Measurements from ENCODE around the gene NR2F6.

Gene NR2F6

DNA sequence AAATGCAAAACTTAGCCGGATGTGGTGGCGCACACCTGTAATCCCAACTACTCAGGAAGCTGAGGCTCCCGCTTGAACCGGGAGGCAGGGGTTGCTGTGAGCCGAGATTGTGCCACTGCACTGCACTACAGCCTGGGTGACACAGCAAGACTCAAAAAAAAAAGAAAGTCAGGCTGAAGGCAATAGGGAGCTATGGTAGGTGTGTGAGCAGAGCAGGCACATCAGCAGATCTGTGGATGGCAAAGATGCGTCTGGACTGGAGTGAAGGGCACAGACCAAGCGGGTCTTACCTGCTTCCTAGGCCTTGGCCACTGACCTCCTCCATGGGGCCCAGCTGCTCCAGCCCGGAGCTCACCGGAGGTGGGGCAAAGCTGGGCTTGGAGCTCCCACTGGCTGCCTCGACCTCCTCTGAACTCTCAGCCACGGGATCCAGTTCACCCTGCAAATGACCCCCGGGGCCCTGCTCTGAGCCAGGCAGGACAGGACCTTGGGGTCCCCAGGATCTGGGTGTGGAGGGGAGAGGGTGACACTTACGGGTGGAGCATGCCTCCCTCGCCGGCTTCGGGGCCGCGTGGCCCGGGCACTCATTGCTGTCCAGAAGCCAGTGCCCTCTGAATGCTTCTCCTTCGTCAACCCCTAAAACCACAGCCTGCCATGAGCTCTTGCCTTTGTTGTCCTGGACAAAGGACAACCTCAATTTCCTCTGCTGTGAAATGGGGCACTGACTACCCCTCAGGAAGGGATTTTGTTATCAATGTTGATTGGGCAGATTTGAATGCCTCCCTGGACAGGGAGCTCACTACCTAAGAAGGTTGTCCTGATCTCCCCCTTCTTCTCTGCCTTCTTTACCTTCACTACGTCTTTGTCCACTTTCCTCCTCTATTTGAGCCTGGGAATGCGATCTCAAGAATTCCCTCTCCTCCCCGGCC is 18.3 kb upstream of the NR2F6 start:
- no peak for DNase-seq (ENCODE audit: low spot score)

DNA sequence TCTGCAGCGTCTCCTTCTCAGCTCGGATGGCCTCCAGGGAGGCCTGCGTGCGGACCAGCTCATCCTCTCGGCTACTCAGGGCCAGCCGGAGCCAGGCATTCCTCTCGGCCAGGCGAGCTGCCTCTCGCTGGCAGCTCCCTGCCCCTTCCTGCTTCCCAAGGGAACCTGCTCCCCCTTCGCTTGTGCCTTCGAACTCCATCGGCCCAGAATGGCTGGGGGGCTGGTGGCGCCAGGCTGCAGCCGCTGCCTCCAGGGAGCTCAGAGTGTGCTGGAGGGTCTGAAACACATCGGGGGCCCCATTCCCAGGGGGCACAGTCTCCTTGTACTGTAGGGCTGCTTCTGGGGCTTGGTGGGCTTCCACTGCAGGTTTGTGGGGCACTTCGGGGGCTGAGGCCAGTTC is 16.8 kb upstream of the NR2F6 start:
- no peak for DNase-seq (ENCODE audit: low spot score)

DNA sequence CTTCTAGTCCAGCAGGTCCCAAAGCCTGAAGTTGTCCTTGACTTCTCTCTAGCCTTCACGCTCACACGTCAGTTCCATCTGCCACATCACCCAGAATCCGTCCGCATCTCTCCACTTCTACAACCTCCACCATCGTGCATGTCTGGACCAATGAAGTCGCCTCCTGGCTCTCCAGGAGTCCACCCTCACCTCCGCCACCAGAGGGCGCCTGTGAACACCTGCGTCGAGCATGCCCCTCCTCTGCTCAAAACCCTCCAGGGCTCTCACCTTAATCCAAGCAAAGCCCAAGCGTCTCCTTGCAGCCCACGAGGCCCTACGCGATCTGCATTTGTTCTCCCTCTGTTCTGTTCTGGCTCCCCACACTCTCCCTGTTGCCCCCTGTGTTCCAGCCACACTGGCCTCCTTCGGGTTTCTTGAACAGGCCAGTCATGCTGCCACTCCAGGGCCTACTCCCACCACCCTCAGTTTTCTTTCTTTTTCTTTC is 15.2 kb upstream of the NR2F6 start:
- DNase-seq (ENCODE audit: low spot score): peak; percentile 54

DNA sequence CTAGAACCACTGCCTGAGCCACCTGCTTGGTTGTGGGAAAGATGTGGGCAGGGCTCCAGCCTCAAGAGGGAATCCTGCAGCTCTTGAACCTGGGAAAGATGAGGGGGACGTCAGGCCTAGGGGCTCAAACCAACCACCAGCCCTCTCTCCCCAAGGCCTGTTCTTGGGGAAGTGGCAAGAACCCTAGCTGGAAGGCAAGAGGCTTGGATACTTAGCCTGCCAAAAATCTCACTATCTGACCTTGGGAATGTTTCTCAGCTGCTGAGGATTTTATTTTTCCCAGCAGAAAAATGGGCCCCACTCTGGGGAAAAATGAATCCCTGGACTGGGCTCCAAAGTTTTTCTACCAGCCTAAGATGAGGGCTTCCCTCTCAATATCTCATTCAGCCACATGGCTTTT is 14.2 kb upstream of the NR2F6 start:
- no peak for DNase-seq (ENCODE audit: low spot score)

DNA sequence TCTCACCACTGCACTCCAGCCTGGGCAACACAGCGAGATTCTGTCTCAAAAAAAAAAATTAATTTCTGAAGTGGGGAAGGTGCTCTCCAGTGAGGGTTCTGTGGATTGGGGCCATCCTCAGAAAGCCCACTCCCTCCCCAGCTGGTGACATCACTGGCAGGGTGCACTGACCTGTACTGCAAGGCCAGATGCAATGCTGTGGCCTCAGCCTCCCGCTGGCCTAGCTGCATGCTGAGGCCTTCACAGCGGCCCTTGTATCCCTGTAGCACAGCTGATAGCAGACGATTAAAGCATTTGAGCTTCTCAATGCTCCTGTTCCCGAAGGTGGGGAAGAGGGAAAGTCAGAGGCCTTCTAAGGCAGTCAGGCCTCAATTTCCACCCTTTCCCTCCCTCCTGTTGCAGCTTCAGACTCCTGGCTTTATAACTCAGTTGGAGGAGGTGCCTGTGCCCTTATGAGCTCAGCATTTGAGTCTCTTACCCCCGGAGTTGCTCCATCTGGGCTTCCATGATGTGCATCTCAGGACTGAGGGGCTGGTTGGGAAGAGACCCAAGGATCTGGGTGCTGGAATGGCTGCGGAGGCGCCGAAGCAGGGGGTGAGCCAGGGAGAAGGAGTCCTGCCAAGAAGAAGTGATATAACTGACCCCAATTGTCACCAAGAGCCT is 13.5 kb upstream of the NR2F6 start:
- no peak for DNase-seq (ENCODE audit: low spot score)

DNA sequence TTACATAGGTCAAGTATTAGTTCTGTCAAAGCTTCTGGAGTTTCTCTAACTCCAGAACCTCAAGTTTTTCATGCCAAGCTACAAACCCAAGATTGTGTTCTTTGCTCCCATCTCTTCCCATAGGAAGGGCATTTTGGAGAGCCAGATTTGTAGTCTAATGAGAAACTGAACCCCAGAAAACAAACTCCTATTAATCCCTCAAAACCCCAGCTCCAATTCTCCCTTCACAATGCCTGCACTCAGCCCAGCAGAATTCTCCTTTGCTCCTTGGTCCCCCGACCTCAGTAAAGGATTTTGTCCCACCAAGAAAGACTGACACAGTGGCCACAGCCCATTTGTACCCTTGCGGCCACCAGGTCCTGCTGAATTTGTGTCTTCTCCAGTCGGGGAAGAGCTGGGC is 10.4 kb upstream of the NR2F6 start:
- no peak for DNase-seq (ENCODE audit: low spot score)

DNA sequence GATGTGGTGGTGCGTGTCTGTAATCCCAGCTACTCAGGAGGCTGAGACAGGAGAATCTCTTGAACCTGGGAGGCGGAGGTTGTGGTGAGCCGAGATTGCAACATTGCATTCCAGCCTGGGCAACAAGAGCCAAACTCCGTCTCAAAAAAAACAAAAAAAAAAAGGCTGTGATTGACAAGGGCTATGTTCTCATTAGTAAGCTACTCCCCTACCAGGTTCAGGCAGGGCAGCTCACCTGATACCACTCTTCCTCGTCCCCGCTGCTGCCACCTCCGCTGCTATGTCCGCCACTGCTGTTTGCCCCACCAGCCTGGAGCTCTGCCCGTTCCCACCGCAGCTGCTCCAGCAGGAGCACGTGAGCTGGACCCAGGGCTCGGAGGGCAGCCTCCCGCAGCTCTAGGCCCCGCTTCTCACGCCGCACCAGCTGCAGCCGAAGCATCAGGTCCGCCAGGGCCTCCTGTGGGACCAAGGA is 9.5 kb upstream of the NR2F6 start:
- no peak for DNase-seq (ENCODE audit: low spot score)

DNA sequence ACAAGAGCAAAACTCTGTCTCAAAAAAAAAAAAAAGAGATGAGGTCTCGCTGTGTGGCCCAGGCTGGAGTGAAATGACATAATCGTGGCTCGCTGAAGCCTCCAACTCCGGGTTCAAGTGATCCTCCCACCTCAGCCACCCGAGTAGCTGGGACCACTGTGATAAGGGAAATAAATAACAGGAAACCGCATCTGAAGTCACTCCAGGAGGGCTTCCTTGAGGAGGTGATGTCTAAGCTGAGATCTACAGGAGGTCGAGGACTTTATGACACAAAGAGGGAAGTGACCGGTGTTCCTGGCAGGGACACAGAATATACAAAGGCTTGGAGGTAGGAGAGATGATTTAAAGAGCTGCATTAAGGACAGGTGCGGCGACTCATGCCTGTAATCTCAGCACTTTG is 8.9 kb upstream of the NR2F6 start:
- DNase-seq (ENCODE audit: low spot score): no peak

DNA sequence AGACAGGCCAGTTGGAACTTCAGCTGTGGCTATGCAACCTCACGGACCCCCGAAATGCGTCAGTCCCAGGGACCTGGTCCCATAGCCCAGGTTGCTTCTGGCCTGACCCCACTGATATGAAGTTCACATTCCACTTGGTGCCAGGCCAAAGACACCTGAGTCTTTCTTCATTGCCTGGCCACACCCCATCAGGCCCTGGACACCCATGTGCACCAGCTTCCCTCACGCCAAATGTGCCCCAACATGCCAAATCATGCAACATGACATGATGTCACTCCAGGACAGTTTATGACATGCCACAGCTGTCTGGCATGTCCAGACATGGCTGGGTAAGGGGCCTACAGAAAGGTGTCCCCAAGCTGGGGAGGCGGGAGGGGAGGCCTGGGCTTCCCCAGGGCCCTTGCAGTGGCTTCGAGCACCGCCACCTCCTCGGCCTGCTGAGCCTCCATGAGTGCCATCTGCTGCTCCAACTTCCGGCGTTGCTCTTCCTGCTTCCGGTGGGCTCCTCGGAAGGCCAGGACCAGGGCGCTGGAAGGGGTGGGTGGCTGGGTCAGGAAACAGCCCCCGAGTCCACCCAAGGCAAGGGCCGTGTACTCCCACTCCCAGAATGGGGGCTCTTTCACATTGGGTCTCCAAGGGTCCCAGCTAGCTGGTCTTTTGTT is 4.3 kb upstream of the NR2F6 start:
- DNase-seq (ENCODE audit: low spot score): no peak

DNA sequence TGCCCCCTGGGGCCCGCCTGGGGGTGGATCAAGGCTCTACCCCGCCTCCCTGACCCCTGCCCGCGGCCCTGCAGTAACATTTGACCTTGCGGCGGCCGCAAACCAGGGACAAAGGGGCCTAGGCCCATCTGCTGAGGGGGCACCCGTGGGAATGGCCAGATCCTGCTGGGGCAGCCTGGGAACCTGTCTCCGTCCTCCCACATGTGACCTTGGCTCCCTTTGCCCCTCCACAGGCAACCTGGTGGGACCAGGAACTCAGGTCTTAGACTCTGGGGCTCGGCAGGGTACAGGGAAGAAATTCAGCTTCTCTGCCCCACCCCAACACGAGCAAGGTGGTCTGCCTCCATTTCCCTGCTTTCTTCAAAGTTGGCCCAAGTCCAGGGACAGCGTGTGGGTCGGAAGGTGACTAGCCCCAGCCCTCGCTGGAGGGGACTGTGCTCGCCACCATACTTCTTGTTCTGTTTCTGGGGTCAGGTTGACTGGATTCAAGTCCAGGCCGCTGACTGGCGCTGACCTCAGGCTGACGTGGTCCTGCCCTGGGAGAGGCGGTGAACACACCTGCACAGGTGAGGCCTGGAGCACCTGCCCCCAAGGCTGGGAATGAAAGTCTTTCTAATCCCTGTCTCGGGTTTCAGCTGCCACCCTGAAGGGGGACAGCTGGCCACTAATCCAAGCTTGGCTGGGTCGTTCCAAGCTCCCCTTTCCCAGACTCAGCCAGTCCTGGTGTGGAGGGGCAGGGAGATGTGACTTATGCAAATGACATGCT is 2.5 kb upstream of the NR2F6 start:
- no peak for DNase-seq (ENCODE audit: low spot score)

DNA sequence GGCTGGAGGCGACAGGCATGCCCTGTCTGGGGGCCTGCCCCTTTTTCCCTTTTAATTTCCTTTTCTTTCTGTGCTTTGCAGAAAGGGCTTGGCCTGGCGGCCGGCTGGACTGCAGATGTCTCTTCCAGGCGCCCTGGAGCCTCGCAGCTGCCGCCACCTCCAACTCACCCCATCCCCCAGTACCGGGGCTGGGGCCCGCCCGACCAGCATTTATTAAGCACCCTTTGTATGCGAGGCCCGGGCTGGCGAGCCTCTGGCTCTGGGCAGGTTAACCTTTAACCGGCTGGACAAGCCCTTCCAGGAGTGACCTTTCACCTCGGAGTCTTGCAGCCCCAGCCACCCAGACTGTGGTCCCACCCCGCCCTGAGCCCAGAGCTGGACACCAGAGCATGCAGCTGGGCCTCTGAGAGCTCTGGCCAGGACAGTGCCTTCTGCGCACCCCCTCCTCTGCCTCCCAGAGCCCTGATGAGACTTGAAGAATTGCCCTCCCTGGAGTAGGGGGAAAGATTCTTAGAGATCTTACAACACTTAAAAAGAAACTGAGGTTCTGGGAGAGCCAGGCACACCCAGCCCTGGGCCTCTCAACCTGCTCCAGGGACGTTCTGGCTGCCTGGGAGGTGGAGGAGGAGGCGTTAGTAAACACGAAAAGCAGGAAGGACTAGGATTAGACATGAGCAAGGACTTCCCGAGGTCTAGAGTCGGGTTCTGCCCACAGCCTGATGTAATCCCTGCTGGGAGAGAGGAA is 1.1 kb upstream of the NR2F6 start:
- DNase-seq (ENCODE audit: low spot score): no peak

DNA sequence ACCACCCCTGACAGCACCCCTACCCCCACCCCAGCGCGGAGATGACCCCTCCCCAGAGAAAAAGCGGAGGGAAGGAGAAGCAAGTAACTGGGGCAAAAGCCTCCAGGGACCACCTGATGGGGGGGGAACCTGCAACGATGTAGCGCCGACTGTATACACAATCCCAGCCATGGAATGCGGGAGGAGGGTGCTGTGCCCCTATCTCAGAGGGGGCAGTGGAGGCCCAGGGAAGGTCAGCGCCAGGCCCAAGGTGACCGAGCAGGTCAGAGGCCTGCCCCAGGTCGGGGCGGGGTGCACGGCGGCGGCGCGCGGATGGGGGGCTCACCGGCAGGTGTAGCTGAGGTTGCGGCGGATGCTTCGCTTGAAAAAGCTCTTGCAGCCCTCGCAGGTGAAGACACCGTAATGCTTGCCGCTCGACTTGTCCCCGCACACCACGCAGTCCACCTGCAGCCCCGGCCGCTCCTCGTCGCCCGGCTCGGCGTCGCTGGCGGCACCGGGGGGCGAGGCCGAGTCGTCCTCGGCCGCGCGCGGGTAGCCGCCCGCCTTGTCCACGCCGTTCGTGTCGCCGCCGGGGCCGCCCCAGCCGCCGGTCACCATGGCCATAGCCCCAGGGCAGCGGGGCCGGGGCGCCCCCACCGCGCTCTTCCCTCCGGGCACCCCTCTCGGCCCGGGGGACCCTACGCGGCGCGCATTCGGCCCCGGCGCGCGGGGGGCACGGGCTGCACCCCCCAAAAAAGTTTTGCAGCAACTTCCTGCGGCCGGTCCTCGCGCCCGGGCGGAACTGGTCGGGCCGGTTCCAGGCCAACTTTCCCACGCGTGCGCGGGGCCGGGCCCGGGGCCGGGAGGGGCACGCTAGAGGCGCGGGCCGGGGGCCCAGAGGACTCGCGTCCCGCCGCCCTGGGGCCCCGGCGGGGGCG is 843 bp downstream of the NR2F6 start:
- no peak for DNase-seq (ENCODE audit: low spot score)

DNA sequence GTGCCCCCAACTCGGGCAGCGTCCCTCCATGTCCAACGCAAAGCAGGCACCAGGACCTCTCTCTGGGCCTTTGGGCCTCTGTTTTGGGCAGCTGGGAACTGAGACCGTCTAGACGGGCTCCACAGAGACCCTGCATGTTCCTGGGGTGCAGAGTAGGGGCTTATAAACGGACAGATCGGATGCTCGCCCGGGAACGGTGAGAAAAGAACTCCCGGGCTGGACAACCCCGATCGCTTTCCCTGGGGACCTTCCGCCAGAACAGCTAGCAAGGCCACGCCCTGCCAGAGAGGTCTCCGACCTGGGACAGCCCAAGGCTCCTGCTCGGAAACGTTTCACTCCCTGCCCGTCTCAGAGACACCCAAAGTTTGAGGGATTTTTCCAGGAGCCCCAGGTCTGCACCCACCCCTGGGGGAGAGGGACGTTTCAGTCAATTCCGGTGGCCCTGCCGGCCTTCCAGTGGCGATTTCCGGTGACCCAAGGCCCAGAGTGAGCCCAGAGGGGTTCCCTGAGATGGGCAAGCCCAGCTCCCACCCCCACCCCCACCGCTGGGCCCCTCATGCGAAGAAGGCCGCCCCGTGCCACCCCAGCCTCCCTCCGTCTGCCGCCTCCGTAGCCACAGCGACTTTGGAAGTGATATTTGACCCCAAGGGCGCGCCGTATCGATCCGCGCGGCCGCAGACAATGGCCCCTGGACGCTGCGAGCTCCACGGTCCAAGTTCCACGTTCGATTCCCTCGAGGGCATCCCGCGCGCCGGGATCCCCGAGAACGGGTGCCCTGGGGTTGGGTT is 1.7 kb downstream of the NR2F6 start:
- DNase-seq (ENCODE audit: low spot score): no peak

DNA sequence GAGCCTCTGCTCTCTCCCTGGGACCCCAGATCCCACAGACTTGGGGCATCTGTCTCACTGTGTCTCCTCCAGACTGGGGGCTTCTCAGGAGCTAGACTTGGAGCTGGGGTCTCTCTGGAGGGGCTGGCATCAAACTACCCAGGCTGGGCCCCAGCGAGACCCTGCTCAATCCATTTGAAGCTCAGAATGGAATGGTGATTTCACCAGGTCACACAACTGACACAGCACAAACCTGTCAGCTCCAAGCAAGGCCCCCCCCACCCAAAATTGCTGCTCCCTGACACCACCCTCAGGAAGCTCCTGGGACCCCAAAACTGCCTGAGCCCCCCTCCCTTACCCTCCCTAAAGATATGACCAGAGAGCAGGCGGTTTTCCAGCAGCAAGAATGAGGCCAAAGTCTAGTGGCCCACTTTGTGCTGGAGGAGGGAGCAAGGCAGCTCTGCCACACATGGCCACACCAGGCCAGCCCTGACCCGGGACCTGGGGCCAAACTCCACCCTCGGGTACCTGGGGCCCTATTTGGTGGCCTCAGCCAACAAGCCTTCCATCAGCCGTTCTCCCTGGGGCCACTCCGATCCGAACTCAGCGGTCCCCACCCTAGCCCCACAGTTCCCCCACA is 2.4 kb downstream of the NR2F6 start:
- DNase-seq (ENCODE audit: low spot score): no peak

DNA sequence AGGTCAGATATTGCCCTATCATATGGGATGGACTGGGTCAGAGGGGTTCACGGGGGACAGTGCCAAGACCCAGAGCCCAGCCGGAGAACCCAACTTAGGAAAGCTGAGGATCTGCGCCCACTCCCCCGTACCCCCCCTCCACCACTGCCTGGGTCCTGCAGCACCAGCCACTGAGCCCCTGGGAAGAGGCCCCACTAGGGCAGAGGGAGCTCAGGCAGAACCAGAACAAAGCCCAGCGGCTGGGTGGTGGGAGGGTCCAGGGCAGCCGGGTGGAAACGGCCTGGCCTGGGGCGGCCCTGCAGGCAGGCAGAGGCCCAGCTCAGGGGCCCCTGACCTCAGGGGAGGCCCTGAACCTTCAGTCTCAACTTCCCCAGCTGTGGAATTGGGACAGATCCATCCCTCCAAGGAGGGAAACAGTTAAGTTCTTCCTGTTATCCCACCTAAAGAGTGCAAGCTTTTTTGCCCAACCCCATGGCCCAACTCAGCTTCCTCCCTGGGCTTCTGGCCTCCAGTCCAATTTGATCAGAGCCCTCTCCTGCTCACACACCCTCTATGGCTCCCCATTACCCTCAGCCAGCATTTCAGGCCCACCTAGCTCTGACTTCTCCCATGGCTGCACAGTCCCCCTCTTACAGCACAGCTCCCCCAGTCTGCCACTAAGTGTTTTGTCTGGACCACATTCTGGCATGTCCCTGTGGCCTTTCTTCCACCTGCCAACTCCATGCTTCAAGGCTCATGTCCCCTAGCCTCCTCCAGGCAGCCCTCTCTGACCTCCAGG is 3.1 kb downstream of the NR2F6 start:
- no peak for DNase-seq (ENCODE audit: low spot score)

DNA sequence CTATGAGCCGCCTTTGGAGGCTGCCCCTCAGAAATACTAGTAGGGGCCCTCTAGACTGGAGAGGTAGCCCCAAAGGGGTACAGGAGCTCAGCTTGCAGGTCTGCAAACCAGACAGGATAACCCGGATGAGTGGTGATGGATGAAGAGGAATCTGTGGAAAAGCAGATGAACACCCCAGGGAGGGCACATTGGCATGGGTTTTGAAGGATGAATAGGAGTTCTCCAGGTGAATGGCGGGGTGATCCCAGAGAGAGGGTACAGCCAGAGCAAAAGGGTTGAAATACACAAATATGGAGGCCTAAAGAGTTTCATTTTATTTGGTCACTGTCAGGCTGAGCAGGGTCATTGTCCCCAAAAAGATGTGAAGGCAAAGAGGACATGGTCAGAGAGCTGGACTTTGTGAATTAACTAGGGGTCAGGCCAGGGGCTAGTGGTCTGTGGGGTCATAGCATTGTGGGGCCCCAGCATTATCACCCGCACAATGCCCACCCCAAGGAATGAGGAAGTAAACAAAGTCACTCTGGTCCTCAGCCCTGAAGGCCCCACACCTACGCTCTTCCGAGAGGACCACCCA is 4.8 kb downstream of the NR2F6 start:
- no peak for DNase-seq (ENCODE audit: low spot score)

DNA sequence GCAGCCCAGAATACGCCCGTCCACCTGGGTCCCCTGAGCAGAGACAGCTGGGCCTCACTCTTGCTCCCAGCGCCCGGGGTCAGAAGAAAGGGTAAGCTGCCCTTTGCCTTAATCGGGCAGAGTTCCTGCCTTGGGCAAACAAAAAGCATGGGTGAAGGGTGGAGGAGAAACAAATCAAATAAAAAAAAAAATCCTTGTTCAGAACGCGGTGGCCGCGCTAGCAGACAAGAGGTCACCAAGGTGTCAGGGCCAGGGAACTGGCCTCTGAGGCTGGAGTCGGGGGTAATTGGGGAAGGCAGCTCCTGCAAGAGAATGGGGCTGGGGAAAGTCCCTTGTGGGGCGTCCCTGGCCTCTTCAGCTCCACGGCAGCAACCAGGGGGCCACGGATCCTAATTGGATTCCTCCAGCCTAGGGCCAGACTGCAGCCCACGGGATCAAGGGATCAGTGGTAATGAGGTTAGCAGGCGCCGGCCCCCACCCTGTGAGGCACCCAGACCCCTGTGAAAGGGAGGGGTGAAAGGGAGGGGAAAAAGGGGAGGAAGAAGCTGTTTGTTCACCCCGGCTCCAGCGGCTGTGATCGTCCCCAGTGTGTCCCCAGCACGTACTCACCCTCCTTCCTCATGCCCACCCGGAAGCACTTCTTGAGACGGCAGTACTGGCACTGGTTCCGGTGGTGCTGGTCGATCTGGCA is 5.5 kb downstream of the NR2F6 start:
- no peak for DNase-seq (ENCODE audit: low spot score)

All from globus pallidus (tissue), 1 donor.